SK-N-SH (cell line): ENCODE results near the gene ZIC3.

Experiments used
- CHD2 ChIP-seq: fragments of 150-350 bp; IDR thresholded peaks from 2 replicates; pipeline ENCODE4 v1.6.1; 2018; ENCODE audit warnings: low read length; ENCODE audit not compliant: partially characterized antibody
- CTCF ChIP-seq: fragments of 200-600 bp; sonication (generic); IDR thresholded peaks from 2 replicates; pipeline ENCODE4 v1.6.1; 2017; ENCODE audit warnings: antibody characterized with exemption, mild to moderate bottlenecking, moderate library complexity
- EZH2phosphoT487 ChIP-seq: fragments of 200-600 bp; sonication (generic); IDR thresholded peaks from 2 replicates; pipeline ENCODE4 v1.6.1; 2017; ENCODE audit warnings: low read depth, mixed run types, mild to moderate bottlenecking, antibody characterized with exemption, moderate library complexity, borderline replicate concordance
- GABPA ChIP-seq: IDR thresholded peaks from 2 replicates; pipeline ENCODE4 v1.4.0; 2012; ENCODE audit warnings: low read depth, mild to moderate bottlenecking
- IRF3 ChIP-seq: fragments of 150-350 bp; IDR thresholded peaks from 2 replicates; pipeline ENCODE4 v1.6.1; 2016; ENCODE audit warnings: mild to moderate bottlenecking, low read depth, low read length
- NRF1 ChIP-seq: IDR thresholded peaks from 2 replicates; pipeline ENCODE4 v1.6.1; 2012; ENCODE audit warnings: low read depth, mild to moderate bottlenecking, low read length
- RAD21 ChIP-seq: IDR thresholded peaks from 2 replicates; pipeline ENCODE4 v1.6.1; 2012; ENCODE audit warnings: mild to moderate bottlenecking, low read length
- RCOR1 ChIP-seq: fragments of 150-350 bp; IDR thresholded peaks from 2 replicates; pipeline ENCODE4 v1.6.1; 2017; ENCODE audit warnings: antibody characterized with exemption, low read length
- TAF1 ChIP-seq: IDR thresholded peaks from 2 replicates; pipeline ENCODE4 v1.6.1; 2012; ENCODE audit warnings: low read depth, mild to moderate bottlenecking, low read length, moderate library complexity, borderline replicate concordance
- USF2 ChIP-seq: fragments of 150-350 bp; IDR thresholded peaks from 2 replicates; pipeline ENCODE4 v1.6.1; 2017; ENCODE audit warnings: antibody characterized with exemption, low read length, low read depth, borderline replicate concordance
- YY1 ChIP-seq: IDR thresholded peaks from 2 replicates; pipeline ENCODE4 v1.4.0; 2012; ENCODE audit warnings: low read depth, mild to moderate bottlenecking

- TF ChIP-seq RCOR1 (no peak), NRF1 (no peak), EZH2phosphoT487 (no peak), USF2 (no peak), CTCF (no peak), CHD2 (no peak), RAD21 (no peak), TAF1 (no peak), IRF3 (no peak), GABPA (no peak), YY1 (no peak)
Observed at GRCh38 chrX:137573324-137574101, 7.6 kb downstream of the ZIC3 start.
